NCI-H226 (cell line): ENCODE data around the gene ASAP2.
"Not testable (repeated sequence)": the region's sequence is repeated elsewhere in the genome, so short reads cannot be mapped to it uniquely, and the experiment has no call there.

Experiments
- DNase-seq: peaks from one replicate; pipeline ENCODE4 v3.0.0-alpha.2; 2015

Gene ASAP2

DNA sequence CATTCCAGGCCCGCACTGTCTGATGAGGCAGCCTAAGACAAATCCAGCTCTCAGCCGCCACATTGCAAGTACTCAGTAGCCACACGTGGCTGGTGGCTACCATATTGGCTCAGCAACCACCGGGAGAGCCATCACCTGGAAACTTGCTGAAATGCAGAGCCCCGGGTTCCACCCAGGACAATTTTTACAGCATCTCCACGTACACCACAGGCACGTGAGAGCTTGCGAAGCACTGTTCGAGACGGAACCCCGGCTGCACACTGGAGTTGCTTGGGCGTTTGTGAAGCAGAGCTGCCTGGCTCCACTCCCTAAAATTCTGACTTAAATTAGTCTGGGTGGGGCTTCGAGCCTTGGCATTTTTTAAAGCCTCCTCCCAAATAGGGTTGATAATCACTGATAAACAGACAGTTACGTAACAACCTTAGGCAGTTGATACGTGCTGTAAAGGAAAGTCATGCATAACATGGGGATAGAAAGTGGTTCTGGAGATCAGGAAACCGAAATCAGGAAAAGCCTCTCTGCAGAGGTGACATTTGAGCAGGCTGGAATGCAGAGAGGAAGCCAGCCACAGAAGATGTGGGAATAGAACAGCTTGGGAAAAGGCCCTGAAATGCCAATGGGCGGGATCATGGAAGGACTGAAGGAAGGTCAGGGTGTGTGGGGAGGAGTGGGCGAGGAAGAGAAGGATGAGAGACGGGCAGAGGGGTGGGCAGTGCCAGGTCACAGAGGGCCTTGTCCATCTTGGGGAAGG lies 6.2 kb downstream of the ASAP2 start:
- peak; percentile 81 for DNase-seq

DNA sequence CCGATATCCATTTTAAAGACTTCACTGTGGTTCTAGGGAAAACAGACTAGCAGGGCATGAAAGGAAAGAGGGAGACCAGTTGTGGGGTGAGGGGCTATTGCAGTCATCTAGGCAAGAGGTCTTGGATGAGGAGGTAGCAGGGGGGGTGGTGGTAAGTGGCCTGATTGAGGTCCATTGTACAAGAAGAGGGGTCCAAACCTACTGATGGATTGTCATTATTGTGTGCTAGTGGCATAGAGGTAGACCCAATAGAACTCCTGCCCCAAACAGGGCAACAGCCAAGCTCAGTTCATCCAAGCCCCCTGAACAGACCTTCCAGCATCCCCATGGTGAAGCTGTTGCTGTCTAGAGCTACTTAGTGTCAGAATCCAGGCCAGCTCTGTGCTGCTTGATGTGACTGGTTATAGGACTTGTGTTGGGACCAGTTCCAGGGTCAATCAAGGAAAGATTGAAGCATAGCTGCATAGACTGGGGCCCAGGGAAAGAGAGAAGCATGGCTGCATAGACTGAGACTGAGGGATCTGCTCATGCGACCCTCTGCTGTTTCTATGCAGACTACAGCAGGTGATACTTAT lies 7.0 kb downstream of the ASAP2 start:
- no peak for DNase-seq

- no peak for DNase-seq
Measured at GRCh38 chr2:9214873-9215272, 8.3 kb downstream of the ASAP2 start.

DNA sequence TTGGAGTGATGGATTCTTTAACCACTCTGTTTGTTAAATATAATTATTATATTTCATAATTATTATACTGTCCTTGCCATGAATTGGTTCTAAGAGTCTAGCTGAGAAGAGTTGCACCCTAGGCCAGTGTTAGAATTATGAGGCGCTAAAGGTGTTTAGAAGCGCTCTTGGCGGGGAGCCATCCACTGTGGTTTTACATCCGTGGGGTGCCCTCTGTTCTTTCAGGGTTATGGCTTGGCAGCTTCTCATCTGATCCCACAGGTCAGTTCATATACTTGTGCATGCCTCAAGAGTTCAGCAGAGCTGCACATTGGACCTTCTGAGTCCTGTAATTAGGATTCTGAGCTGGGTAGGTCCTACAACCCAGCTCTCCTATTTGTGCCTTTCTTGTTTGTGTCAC lies 9.1 kb downstream of the ASAP2 start:
- peak; percentile 38 for DNase-seq

- DNase-seq, result not testable (repeated sequence)
Measured at GRCh38 chr2:9216143-9216542, 9.5 kb downstream of the ASAP2 start.

- DNase-seq, result no peak
Measured at GRCh38 chr2:9217838-9218770, 11.5 kb downstream of the ASAP2 start.

DNA sequence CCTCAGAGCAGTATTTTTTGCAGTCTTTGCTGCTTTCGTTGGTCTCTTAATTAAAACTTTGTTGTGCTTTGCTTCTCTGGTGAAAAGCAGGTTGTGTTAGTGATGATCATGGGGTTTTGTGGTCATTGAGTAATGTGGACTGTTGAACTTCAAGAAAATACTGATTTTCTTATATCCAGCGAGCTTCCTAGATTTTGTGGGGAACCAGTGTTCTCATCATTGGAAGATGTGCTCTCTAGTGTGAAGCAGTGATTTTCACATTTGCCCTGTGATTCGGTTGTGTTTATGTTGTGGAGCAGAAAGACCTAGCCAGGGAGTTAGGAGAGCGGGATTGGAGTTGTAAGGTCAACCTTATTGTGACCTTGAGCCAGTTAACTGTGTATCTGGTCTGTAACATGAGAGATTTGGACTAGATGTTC lies 12.4 kb downstream of the ASAP2 start:
- no peak for DNase-seq

DNA sequence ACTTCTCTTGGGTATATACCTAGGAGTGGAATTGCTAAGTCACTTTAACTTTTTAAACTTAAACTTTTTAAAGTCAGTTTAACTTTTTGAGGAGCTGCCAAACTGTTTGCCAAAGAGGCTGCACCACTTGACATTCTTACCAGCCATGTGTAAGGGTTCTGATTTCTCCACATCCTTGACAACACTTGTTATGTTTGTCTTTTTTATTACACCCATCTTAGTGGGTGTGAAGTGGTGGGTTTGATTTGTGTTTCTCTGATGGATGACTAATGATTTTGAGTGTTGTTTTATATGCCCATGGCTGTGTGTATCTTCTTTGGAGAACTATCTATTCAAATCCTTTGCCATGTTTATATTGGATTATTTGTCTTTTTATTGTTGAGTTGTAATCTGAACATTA lies 13.6 kb downstream of the ASAP2 start:
- DNase-seq, result peak; percentile 55

GRCh38 chr2:9221223-9221622 lies 14.6 kb downstream of the ASAP2 start:
- no peak for DNase-seq

GRCh38 chr2:9222239-9222892 lies 15.8 kb downstream of the ASAP2 start:
- DNase-seq, result no peak

GRCh38 chr2:9222893-9223287 lies 16.3 kb downstream of the ASAP2 start:
- no peak for DNase-seq

- DNase-seq, result no peak
Measured at GRCh38 chr2:9225806-9226205, 19.2 kb downstream of the ASAP2 start.

GRCh38 chr2:9226458-9227380 lies 20.1 kb downstream of the ASAP2 start:
- no peak for DNase-seq

GRCh38 chr2:9228088-9228751 lies 21.6 kb downstream of the ASAP2 start:
- peak; percentile 92 for DNase-seq

GRCh38 chr2:9228781-9229469 lies 22.3 kb downstream of the ASAP2 start:
- DNase-seq, result no peak

GRCh38 chr2:9229470-9229820 lies 22.8 kb downstream of the ASAP2 start:
- no peak for DNase-seq

DNA sequence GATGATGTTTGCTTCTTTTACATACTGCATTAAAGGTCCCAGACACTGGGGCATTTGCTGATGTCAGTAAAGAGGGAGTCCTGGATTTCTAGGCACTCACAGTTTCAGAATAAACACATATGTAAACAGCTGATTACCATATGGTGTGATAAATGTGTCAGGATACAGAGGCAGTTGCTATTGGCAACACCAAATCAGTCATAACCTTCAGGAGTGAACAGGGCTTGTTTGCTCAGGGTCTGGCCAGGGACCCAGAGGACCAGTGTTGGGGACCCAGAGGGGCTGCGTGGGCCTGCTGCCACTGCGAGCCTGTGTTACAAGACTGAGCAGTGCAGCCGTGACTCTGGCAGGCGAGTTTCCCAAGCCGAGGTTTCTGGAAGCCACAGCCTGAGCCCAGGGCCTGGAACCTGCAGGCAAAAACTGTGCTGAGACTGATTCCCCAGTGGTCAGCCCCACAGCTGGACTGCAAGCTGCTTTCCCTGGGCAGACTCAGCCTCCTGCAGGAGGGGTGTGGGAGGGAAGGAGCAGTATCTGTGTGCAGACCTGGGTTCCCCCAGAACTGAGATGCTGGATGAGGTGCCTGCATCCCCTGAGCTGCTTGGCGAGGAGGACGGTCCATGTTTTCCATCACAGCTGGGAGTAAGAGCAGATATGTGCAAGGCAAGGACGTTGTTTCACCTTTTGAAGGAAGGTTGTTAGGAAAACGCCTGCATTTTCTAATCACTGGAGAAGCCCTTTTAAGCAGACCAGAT lies 23.6 kb downstream of the ASAP2 start:
- no peak for DNase-seq

- DNase-seq, result no peak
Measured at GRCh38 chr2:9230881-9231280, 24.3 kb downstream of the ASAP2 start.

GRCh38 chr2:9231291-9232165 lies 24.9 kb downstream of the ASAP2 start:
- no peak for DNase-seq
